ENCODE results near the gene DLG2.

Gene DLG2

DNA sequence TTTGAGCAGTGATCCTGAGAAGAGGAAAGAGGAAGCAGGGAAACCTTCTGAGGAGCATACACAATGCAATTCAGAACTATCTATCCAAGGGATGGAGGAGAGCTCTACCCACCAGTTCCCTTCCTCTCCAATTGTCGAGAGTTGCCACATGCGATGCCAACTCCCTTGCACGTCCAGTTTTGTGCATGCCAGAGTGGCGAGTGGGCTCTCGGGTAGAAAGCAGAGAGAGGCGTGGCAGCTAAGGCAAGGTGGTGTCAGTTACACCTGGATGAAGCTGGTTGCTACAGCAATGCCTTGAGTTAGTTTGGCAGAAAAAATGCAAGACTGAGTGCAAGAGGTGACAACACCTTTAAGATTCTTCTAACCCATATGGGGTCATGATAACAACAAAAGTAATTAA lies 1920.6 kb downstream of the DLG2 start:
- Histone ChIP-seq H3K27ac (ENCODE audit: low read length) (no peak overlapping the region), H3K79me2 (ENCODE audit: low read length) (no peaks in the 10 kb centered on the region), H4K20me1 (ENCODE audit: insufficient read depth, low read length) (no peaks in the 10 kb centered on the region), H3K4me3 (ENCODE audit: low read length) (no peak overlapping the region), H2AFZ (ENCODE audit: low read length) (no peak overlapping the region), H3K9me2 (replicated peaks; ENCODE audit: insufficient read depth, low read length) (no peaks in the 10 kb centered on the region), H3K27me3 (replicated peaks; ENCODE audit: insufficient read depth, low read length) (no peaks in the 10 kb centered on the region), H3K36me3 (replicated peaks; ENCODE audit: insufficient read depth, low read length) (no peaks in the 10 kb centered on the region), H3K9me3 (replicated peaks; ENCODE audit: insufficient read depth, low read length) (no peaks in the 10 kb centered on the region), H3F3A (ENCODE audit: insufficient read depth, low read length) (no peaks in the 10 kb centered on the region), H3K4me1 (ENCODE audit: low read length) (peaks cover 6% of the 10 kb centered on the region; the same call in 1 of the 2 replicates), H3K4me2 (ENCODE audit: low read depth, low read length) (no peak overlapping the region), H3K9ac (ENCODE audit: low read length) (no peak overlapping the region)
- TF ChIP-seq EZH2 (optimal IDR thresholded peaks at IDR 0.05; ENCODE audit: low read depth, low read length) (no peak), EZH2phosphoT487 (IDR thresholded peaks at IDR 0.05; ENCODE audit: low read length) (no peak)
- TF ChIP-seq, protein P1, sequence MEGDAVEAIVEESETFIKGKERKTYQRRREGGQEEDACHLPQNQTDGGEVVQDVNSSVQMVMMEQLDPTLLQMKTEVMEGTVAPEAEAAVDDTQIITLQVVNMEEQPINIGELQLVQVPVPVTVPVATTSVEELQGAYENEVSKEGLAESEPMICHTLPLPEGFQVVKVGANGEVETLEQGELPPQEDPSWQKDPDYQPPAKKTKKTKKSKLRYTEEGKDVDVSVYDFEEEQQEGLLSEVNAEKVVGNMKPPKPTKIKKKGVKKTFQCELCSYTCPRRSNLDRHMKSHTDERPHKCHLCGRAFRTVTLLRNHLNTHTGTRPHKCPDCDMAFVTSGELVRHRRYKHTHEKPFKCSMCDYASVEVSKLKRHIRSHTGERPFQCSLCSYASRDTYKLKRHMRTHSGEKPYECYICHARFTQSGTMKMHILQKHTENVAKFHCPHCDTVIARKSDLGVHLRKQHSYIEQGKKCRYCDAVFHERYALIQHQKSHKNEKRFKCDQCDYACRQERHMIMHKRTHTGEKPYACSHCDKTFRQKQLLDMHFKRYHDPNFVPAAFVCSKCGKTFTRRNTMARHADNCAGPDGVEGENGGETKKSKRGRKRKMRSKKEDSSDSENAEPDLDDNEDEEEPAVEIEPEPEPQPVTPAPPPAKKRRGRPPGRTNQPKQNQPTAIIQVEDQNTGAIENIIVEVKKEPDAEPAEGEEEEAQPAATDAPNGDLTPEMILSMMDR (IDR thresholded peaks at IDR 0.05; ENCODE audit: low read length): no peak
- DNase-seq: no peak

DNA sequence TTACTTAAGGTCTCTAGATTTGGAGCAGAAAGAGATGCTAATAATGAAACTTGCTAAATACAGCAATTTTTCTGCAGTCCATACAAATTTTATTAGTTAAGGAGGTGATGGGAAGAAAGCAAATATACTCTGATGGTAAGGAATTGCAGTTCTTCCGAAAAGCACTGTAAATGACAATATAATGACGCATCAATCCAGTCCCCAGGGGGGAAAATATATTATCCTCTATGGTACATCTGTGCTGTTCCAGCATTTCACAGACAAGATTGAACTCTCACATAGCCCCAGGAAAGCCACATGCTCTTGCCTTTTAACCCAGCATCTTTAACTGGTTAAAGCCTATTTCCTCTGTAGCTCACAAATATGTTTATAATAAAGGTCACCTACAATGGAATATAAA lies 1924.3 kb downstream of the DLG2 start:
- Histone ChIP-seq H3K4me3 (ENCODE audit: low read length) (no peak overlapping the region), H4K20me1 (ENCODE audit: insufficient read depth, low read length) (no peaks in the 10 kb centered on the region), H3K9ac (ENCODE audit: low read length) (no peak overlapping the region), H3F3A (ENCODE audit: insufficient read depth, low read length) (no peaks in the 10 kb centered on the region), H3K9me3 (replicated peaks; ENCODE audit: insufficient read depth, low read length) (no peaks in the 10 kb centered on the region), H3K27ac (ENCODE audit: low read length) (no peak overlapping the region), H3K4me2 (ENCODE audit: low read depth, low read length) (no peak overlapping the region), H3K79me2 (ENCODE audit: low read length) (no peaks in the 10 kb centered on the region), H3K36me3 (replicated peaks; ENCODE audit: insufficient read depth, low read length) (no peaks in the 10 kb centered on the region), H3K4me1 (ENCODE audit: low read length) (no peaks in the 10 kb centered on the region), H2AFZ (ENCODE audit: low read length) (no peak overlapping the region), H3K27me3 (replicated peaks; ENCODE audit: insufficient read depth, low read length) (no peaks in the 10 kb centered on the region), H3K9me2 (replicated peaks; ENCODE audit: insufficient read depth, low read length) (no peaks in the 10 kb centered on the region)
- DNase-seq: no peak
- TF ChIP-seq EZH2 (optimal IDR thresholded peaks at IDR 0.05; ENCODE audit: low read depth, low read length): no peak
- TF ChIP-seq, protein P1 (IDR thresholded peaks at IDR 0.05; ENCODE audit: low read length): no peak
- no peak for TF ChIP-seq EZH2phosphoT487 (IDR thresholded peaks at IDR 0.05; ENCODE audit: low read length)

DNA sequence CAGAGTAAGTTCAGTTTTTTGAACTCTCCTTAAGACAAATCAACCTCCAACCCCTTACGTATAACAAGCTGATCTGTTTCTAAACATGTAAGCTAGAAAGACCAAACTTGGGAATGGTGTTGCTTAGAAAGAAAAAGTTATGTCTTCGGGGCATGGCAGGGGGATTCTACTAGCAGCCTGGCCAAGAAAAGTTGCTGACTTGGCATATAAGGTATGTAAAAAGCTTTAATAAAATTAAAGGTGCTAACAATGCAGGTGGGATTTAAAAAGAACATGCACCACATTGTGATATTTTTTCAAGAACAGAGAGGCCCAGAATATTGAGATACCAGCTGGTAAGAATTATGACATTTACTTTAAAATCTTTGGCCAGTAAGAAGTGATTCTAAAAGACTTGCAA lies 1929.6 kb downstream of the DLG2 start:
- no peak overlapping the region for H3K4me2 ChIP-seq (ENCODE audit: low read depth, low read length)
- no peak overlapping the region for H3K27ac ChIP-seq (ENCODE audit: low read length)
- H3K27me3 ChIP-seq (replicated peaks; ENCODE audit: insufficient read depth, low read length): no peaks in the 10 kb centered on the region
- H2AFZ ChIP-seq (ENCODE audit: low read length): no peak overlapping the region
- H3K36me3 ChIP-seq (replicated peaks; ENCODE audit: insufficient read depth, low read length): no peaks in the 10 kb centered on the region
- DNase-seq: no peak
- H3K9ac ChIP-seq (ENCODE audit: low read length): no peak overlapping the region
- no peak for TF ChIP-seq EZH2phosphoT487 (IDR thresholded peaks at IDR 0.05; ENCODE audit: low read length)
- TF ChIP-seq, protein P1 (IDR thresholded peaks at IDR 0.05; ENCODE audit: low read length): no peak
- no peak for TF ChIP-seq EZH2 (optimal IDR thresholded peaks at IDR 0.05; ENCODE audit: low read depth, low read length)
- no peaks in the 10 kb centered on the region for H3K4me1 ChIP-seq (ENCODE audit: low read length)
- no peaks in the 10 kb centered on the region for H3K9me2 ChIP-seq (replicated peaks; ENCODE audit: insufficient read depth, low read length)
- H3K4me3 ChIP-seq (ENCODE audit: low read length): no peak overlapping the region
- no peaks in the 10 kb centered on the region for H3K9me3 ChIP-seq (replicated peaks; ENCODE audit: insufficient read depth, low read length)
- no peaks in the 10 kb centered on the region for H3F3A ChIP-seq (ENCODE audit: insufficient read depth, low read length)
- H4K20me1 ChIP-seq (ENCODE audit: insufficient read depth, low read length): no peaks in the 10 kb centered on the region
- no peaks in the 10 kb centered on the region for H3K79me2 ChIP-seq (ENCODE audit: low read length)

All from MM.1S (cell line).